A549 (cell line): ENCODE measurements around the gene IL2RG. TPM values are rescaled to one million over a fixed set of nuclear protein-coding genes. Genes with fewer than 3 reads are reported as not detected.

Experiments
- ATAC-seq, 2 experiments: fragments of 200-7000 bp in 1 of 2; fragments of >200 bp in 1 of 2; cut with Nextera tagmentation in 1 of 2; cut with Tn5 transposase in 1 of 2; 3 replicates each; pipeline versions ENCODE4 v1.8.0 to v1.9.1; 2018 to 2020; ENCODE audit warnings: mild to moderate bottlenecking in 1 of 2, moderate library complexity in 1 of 2
- CTCF ChIA-PET: fragments of 300-600 bp; sonication (Branson Sonifier 250); formaldehyde crosslinking; extraction: SDS; loops from one replicate; lab custom pipeline; 2021; ENCODE audit warnings: antibody characterized with exemption, inconsistent platforms; lab: Yijun Ruan, JAX
- POLR2A ChIA-PET: fragments of 350-600 bp; formaldehyde crosslinking; extraction: SDS; loops from one replicate; lab custom pipeline; 2021; ENCODE audit warnings: antibody characterized with exemption, inconsistent platforms; lab: Yijun Ruan, JAX
- DNase-seq, 2 experiments: peaks; one replicate each; pipeline versions ENCODE4 v3.0.0 to v3.0.0-alpha.2; 2011 to 2016; ENCODE audit warnings: low read depth in 1 of 2, low spot score in 1 of 2
- FAIRE-seq: peaks from 2 replicates; lab custom pipeline; 2011; peaks lifted over from hg19 to GRCh38; lab: Jason Lieb, UNC
- H3K27ac ChIP-seq, 2 experiments: fragments of >200 bp; sonication (Bioruptor Twin); formaldehyde crosslinking; 3 replicates each; pipeline ENCODE4 v1.5.1; 2016 to 2017
- H3K4me1 ChIP-seq: fragments of >200 bp; sonication (Bioruptor Twin); formaldehyde crosslinking; 3 replicates; pipeline ENCODE4 v1.6.1; 2016
- H3K4me2 ChIP-seq: fragments of >200 bp; sonication (Bioruptor Twin); formaldehyde crosslinking; 3 replicates; pipeline ENCODE4 v1.6.1; 2016
- H3K4me3 ChIP-seq: fragments of >200 bp; sonication (Bioruptor Twin); formaldehyde crosslinking; 3 replicates; pipeline ENCODE4 v1.5.1; 2016
- H3K9me3 ChIP-seq: fragments of >200 bp; sonication (Bioruptor Twin); formaldehyde crosslinking; 3 replicates; pipeline ENCODE4 v1.6.1; 2016
- CBX2 ChIP-seq: fragments of 200-600 bp; sonication (generic); IDR thresholded peaks from 2 replicates; pipeline ENCODE4 v1.6.1; 2016; ENCODE audit warnings: low read depth, mild to moderate bottlenecking, borderline replicate concordance
- CBX8 ChIP-seq: fragments of 200-600 bp; sonication (generic); IDR thresholded peaks from 2 replicates; pipeline ENCODE4 v1.6.1; 2016
- CHD4 ChIP-seq: fragments of 200-600 bp; sonication (generic); IDR thresholded peaks from 2 replicates; pipeline ENCODE4 v1.6.1; 2016; ENCODE audit warnings: antibody characterized with exemption, mild to moderate bottlenecking, borderline replicate concordance
- EHF ChIP-seq: fragments of 250-450 bp; sonication (Bioruptor Pico); IDR thresholded peaks from 2 replicates; pipeline ENCODE4 v1.5.0; 2020; ENCODE audit warnings: mild to moderate bottlenecking
- EHMT2 ChIP-seq: fragments of 200-600 bp; sonication (generic); IDR thresholded peaks from 2 replicates; pipeline ENCODE4 v1.6.1; 2016; ENCODE audit warnings: antibody characterized with exemption, low read depth, mild to moderate bottlenecking, moderate library complexity
- EP300 ChIP-seq, 2 experiments: fragments of >200 bp; sonication (Bioruptor Twin); formaldehyde crosslinking; IDR thresholded peaks; 2 replicates in 1 of 2; 3 replicates in 1 of 2; pipeline ENCODE4 v1.6.1; 2016 to 2017
- ESRRA ChIP-seq: fragments of 150-350 bp; IDR thresholded peaks from 2 replicates; pipeline ENCODE4 v1.6.1; 2014; ENCODE audit warnings: mild to moderate bottlenecking, low read length, borderline replicate concordance
- FOSB ChIP-seq: fragments of 250-450 bp; sonication (Bioruptor Pico); IDR thresholded peaks from 2 replicates; pipeline ENCODE4 v1.5.0; 2020; ENCODE audit warnings: mild to moderate bottlenecking, moderate library complexity
- FOSL2 ChIP-seq, 2 experiments: fragments of 450-650 bp in 1 of 2; fragments of >200 bp in 1 of 2; sonication (Bioruptor Twin) in 1 of 2; formaldehyde crosslinking; IDR thresholded peaks; 2 replicates each; pipeline versions ENCODE4 v1.5.0 to v1.6.1; 2016 to 2020; ENCODE audit warnings: mild to moderate bottlenecking in 1 of 2, moderate library complexity in 1 of 2
- HES2 ChIP-seq: fragments of >200 bp; sonication (Bioruptor Twin); formaldehyde crosslinking; IDR thresholded peaks from 2 replicates; pipeline ENCODE4 v1.6.1; 2016
- HOXA7 ChIP-seq: fragments of 250-450 bp; sonication (Bioruptor Pico); IDR thresholded peaks from 2 replicates; pipeline ENCODE4 v1.5.0; 2020; ENCODE audit warnings: mild to moderate bottlenecking, moderate library complexity
- HOXB13 ChIP-seq: fragments of 250-450 bp; sonication (Bioruptor Pico); IDR thresholded peaks from 2 replicates; pipeline ENCODE4 v1.5.0; 2020; ENCODE audit warnings: low read depth, mild to moderate bottlenecking, moderate library complexity
- HOXB5 ChIP-seq: fragments of 250-450 bp; sonication (Bioruptor Pico); IDR thresholded peaks from 2 replicates; pipeline ENCODE4 v1.5.0; 2020; ENCODE audit warnings: mild to moderate bottlenecking, moderate library complexity
- JUNB ChIP-seq: fragments of >200 bp; sonication (Bioruptor Twin); formaldehyde crosslinking; IDR thresholded peaks from 2 replicates; pipeline ENCODE4 v1.6.1; 2016
- KDM5A ChIP-seq: fragments of 200-600 bp; sonication (generic); IDR thresholded peaks from 2 replicates; pipeline ENCODE4 v1.6.1; 2016; ENCODE audit warnings: antibody characterized with exemption, mild to moderate bottlenecking
- MAFK ChIP-seq: fragments of 450-650 bp; IDR thresholded peaks from 2 replicates; pipeline ENCODE4 v1.6.1; 2014; ENCODE audit not compliant: partially characterized antibody
- MAZ ChIP-seq: fragments of 150-350 bp; IDR thresholded peaks from 2 replicates; pipeline ENCODE4 v1.6.1; 2014; ENCODE audit warnings: antibody characterized with exemption, low read depth, low read length, borderline replicate concordance
- MYC ChIP-seq: IDR thresholded peaks from 2 replicates; pipeline ENCODE4 v1.6.1; 2012; ENCODE audit warnings: mild to moderate bottlenecking, inconsistent platforms, low read length, improper control_type of control experiment, borderline replicate concordance
- NFE2L2 ChIP-seq: fragments of 150-350 bp; conservative IDR thresholded peaks from 2 replicates; pipeline ENCODE4 v1.6.1; 2014; ENCODE audit warnings: low read length
- PHF8 ChIP-seq: fragments of 200-600 bp; sonication (generic); IDR thresholded peaks from 2 replicates; pipeline ENCODE4 v1.6.1; 2016; ENCODE audit warnings: low read depth, mild to moderate bottlenecking, antibody characterized with exemption, moderate library complexity, borderline replicate concordance
- RARB ChIP-seq: fragments of 250-450 bp; sonication (Bioruptor Pico); IDR thresholded peaks from 2 replicates; pipeline ENCODE4 v1.8.0; 2021; ENCODE audit warnings: mild to moderate bottlenecking, moderate library complexity
- USF2 ChIP-seq: fragments of 450-650 bp; IDR thresholded peaks from 2 replicates; pipeline ENCODE4 v1.6.1; 2014; ENCODE audit warnings: antibody characterized with exemption
- ZNF302 ChIP-seq: fragments of 250-450 bp; sonication (Bioruptor Pico); IDR thresholded peaks from 2 replicates; pipeline ENCODE4 v1.9.0; 2021; ENCODE audit warnings: inconsistent platforms, mild to moderate bottlenecking, moderate library complexity
- WGBS: methylation state at CpG from one replicate; pipeline ENCODE4 v1.1.6; 2017; ENCODE audit errors: missing lambda C conversion rate; 5-methylcytosine and 5-hydroxymethylcytosine counted together
- polyA plus RNA-seq, 4 experiments: library from polyadenylated mRNA; depleted of rRNA in 3 of 4; stranded (reverse); fragments of >200 nt; fragmentation: RNase III in 1 of 4; extraction: RNeasy Plus Mini Kit Qiagen cat#74134 plus additional on column Dnase treatment in 1 of 4; gene quantifications; 2 replicates in 3 of 4; 3 replicates in 1 of 4; pipeline ENCODE4 v1.2.3, GENCODE V29; 2011 to 2017
- TF ChIP-seq, protein P1 (sequence below): fragments of 150-350 bp; IDR thresholded peaks from 2 replicates; pipeline ENCODE4 v1.6.1; 2014; ENCODE audit warnings: low read depth, mild to moderate bottlenecking, low read length
- TF ChIP-seq, protein P2 (sequence below): fragments of >200 bp; sonication (Bioruptor Twin); formaldehyde crosslinking; IDR thresholded peaks from 3 replicates; pipeline ENCODE4 v1.6.1; 2016
- TF ChIP-seq, protein P3 (sequence below): fragments of 250-450 bp; sonication (Bioruptor Pico); IDR thresholded peaks from 2 replicates; pipeline ENCODE4 v1.5.0; 2021; ENCODE audit warnings: mild to moderate bottlenecking, moderate library complexity, borderline replicate concordance

The IL2RG gene
- polyA plus RNA-seq, 2 of the 4 experiments (the other 2 are of a cell fraction), result 0.22 to 0.23 TPM

- no peak for ATAC-seq
- ChIA-PET POLR2A (interaction anchor here (0.5 to 0.6 kb wide), 2 partner anchors 41 to 60 kb away, joined by 4 read pairs; partner anchors contain the start of gene MED12), CTCF (no interaction called here)
- no peak overlapping the region for H3K4me2 ChIP-seq
- 93% methylated on average over 5 of the region's 5 CpGs for WGBS
- no peak overlapping the region for H3K27ac ChIP-seq
- TF ChIP-seq, protein P1, sequence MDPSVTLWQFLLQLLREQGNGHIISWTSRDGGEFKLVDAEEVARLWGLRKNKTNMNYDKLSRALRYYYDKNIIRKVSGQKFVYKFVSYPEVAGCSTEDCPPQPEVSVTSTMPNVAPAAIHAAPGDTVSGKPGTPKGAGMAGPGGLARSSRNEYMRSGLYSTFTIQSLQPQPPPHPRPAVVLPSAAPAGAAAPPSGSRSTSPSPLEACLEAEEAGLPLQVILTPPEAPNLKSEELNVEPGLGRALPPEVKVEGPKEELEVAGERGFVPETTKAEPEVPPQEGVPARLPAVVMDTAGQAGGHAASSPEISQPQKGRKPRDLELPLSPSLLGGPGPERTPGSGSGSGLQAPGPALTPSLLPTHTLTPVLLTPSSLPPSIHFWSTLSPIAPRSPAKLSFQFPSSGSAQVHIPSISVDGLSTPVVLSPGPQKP, result no peak
- TF ChIP-seq HOXB13 (CRISPR knock-in tag) (no peak), HOXA7 (CRISPR knock-in tag) (no peak), FOSL2 (IDR thresholded peaks at IDR 0.05) (no peak), FOSL2 (CRISPR knock-in tag; IDR thresholded peaks at IDR 0.05) (no peak), FOSB (no peak), EP300 (IDR thresholded peaks at IDR 0.05) (no peak), CHD4 (no peak), KDM5A (no peak), HES2 (no peak), NFE2L2 (no peak), JUNB (no peak), EHMT2 (no peak), HOXB5 (CRISPR knock-in tag) (no peak), ZNF302 (no peak), EHF (CRISPR knock-in tag) (no peak), USF2 (no peak), PHF8 (no peak), ESRRA (no peak)
- TF ChIP-seq, protein P2, sequence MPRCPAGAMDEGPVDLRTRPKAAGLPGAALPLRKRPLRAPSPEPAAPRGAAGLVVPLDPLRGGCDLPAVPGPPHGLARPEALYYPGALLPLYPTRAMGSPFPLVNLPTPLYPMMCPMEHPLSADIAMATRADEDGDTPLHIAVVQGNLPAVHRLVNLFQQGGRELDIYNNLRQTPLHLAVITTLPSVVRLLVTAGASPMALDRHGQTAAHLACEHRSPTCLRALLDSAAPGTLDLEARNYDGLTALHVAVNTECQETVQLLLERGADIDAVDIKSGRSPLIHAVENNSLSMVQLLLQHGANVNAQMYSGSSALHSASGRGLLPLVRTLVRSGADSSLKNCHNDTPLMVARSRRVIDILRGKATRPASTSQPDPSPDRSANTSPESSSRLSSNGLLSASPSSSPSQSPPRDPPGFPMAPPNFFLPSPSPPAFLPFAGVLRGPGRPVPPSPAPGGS, result no peak
- TF ChIP-seq, protein P3, sequence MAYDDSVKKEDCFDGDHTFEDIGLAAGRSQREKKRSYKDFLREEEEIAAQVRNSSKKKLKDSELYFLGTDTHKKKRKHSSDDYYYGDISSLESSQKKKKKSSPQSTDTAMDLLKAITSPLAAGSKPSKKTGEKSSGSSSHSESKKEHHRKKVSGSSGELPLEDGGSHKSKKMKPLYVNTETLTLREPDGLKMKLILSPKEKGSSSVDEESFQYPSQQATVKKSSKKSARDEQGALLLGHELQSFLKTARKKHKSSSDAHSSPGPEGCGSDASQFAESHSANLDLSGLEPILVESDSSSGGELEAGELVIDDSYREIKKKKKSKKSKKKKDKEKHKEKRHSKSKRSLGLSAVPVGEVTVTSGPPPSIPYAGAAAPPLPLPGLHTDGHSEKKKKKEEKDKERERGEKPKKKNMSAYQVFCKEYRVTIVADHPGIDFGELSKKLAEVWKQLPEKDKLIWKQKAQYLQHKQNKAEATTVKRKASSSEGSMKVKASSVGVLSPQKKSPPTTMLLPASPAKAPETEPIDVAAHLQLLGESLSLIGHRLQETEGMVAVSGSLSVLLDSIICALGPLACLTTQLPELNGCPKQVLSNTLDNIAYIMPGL (CRISPR knock-in tag), result no peak
- DNase-seq, result no peak
- FAIRE-seq, result no peak
- H3K4me1 ChIP-seq, result no peaks in the 10 kb centered on the region
- H3K4me3 ChIP-seq, result no peak overlapping the region
- no peaks in the 10 kb centered on the region for H3K9me3 ChIP-seq
Observed at GRCh38 chrX:71159335-71159734, 48.0 kb upstream of the IL2RG start.

GRCh38 chrX:71158603-71159002 is 47.2 kb upstream of the IL2RG start:
- Histone ChIP-seq H3K4me3 (no peak overlapping the region), H3K27ac (no peak overlapping the region), H3K4me2 (no peak overlapping the region), H3K9me3 (no peaks in the 10 kb centered on the region), H3K4me1 (no peaks in the 10 kb centered on the region)
- ChIA-PET CTCF (interaction anchor here (1.5 to 1.7 kb wide), 2 partner anchors 8 to 29 kb away, joined by 3 read pairs; no protein-coding TSS in a partner anchor), POLR2A (interaction anchor here (0.6 kb wide), 1 partner anchor 40 kb away, joined by 4 read pairs; the partner anchor contains the start of gene MED12)
- DNase-seq, result no peak
- TF ChIP-seq ESRRA (no peak), NFE2L2 (no peak), MAFK (no peak), MAZ (no peak), MYC (no peak), HES2 (no peak), RARB (CRISPR knock-in tag) (no peak), CBX2 (no peak), CBX8 (no peak)
- no peak for ATAC-seq
- 96% methylated on average over 6 of the region's 6 CpGs for WGBS
- no peak for FAIRE-seq
